Esophagus muscularis mucosa (tissue), 4 donors: ENCODE data around the gene CKS2. TPM values are rescaled to one million over a fixed set of nuclear protein-coding genes. Genes with fewer than 3 reads are reported as not detected.

ENCODE experiments used
- DNase-seq: peaks from one replicate; pipeline ENCODE4 v3.0.0-alpha.2; 2017; ENCODE audit errors: extremely low spot score
- H3K27ac ChIP-seq, 4 donors: fragments of 200-600 bp; sonication (generic); replicated peaks in 1 of 4; 1 replicate in 3 of 4; 2 replicates in 1 of 4; pipeline ENCODE4 v1.5.1; 2016 to 2019; ENCODE audit warnings: mild to moderate bottlenecking in 1 of 4
- H3K27me3 ChIP-seq, 4 donors: fragments of 200-600 bp; sonication (generic); one replicate each; pipeline versions ENCODE4 v1.5.1 to v1.6.0; 2016 to 2019
- H3K36me3 ChIP-seq, 4 donors: fragments of 200-600 bp; sonication (generic); one replicate each; pipeline ENCODE4 v1.5.1; 2016 to 2019
- H3K4me1 ChIP-seq, 4 donors: fragments of 200-600 bp; sonication (generic); one replicate each; pipeline ENCODE4 v1.5.1; 2016 to 2019
- H3K4me3 ChIP-seq, 4 donors: fragments of 200-600 bp; sonication (generic); 1 replicate in 2 of 4; 2 replicates in 2 of 4; pipeline ENCODE4 v1.5.1; 2016 to 2019; ENCODE audit warnings: mild to moderate bottlenecking in 4 of 4, moderate library complexity in 1 of 4
- H3K9me3 ChIP-seq, 4 donors: fragments of 200-600 bp; sonication (generic); 1 replicate in 3 of 4; 2 replicates in 1 of 4; pipeline ENCODE4 v1.5.1; 2016 to 2019
- CTCF ChIP-seq, 3 experiments: fragments of 200-600 bp in 2 of 3; fragments of 450-650 bp in 1 of 3; sonication (generic) in 2 of 3; IDR thresholded peaks; one replicate each; pipeline ENCODE4 v1.5.1; 2017 to 2019; ENCODE audit warnings: antibody characterized with exemption in 3 of 3, mild to moderate bottlenecking in 2 of 3, moderate library complexity in 1 of 3
- EP300 ChIP-seq: sonication (generic); formaldehyde crosslinking; IDR thresholded peaks from one replicate; pipeline ENCODE4 v1.6.1; 2017; ENCODE audit warnings: antibody characterized with exemption
- POLR2A ChIP-seq: fragments of 450-650 bp; IDR thresholded peaks from one replicate; pipeline ENCODE4 v1.6.1; 2017; ENCODE audit warnings: antibody characterized with exemption, moderate library complexity, mild to moderate bottlenecking, low read depth
- POLR2AphosphoS5 ChIP-seq, 2 donors: sonication (generic); formaldehyde crosslinking; IDR thresholded peaks; one replicate each; pipeline ENCODE4 v1.6.1; 2017; ENCODE audit warnings: antibody characterized with exemption in 2 of 2
- WGBS: methylation state at CpG from one replicate; pipeline ENCODE4 v1.1.5; 2018; 5-methylcytosine and 5-hydroxymethylcytosine counted together
- intact Hi-C: fragments of 100-400 bp; cut with DNase I; formaldehyde crosslinking; loops from one replicate; pipeline ENCODE4 v1.15.1; 2023
- total RNA-seq, 4 donors: library from RNA; depleted of rRNA; stranded (reverse); fragments of >200 nt; gene quantifications; one replicate each; pipeline versions ENCODE4 v1.1.0 to v1.2.1, GENCODE V29; 2016

The CKS2 gene
- total RNA-seq, 4 donors from 2014 or later: 2.0 to 10.3 (median 6.0) TPM

GRCh38 chr9:89315482-89315881 lies 4.5 kb downstream of the CKS2 start:
- intact Hi-C loops: no loop called here
- Histone ChIP-seq H3K4me1 (peaks cover 31 to 44% (median 38%) of the 10 kb centered on the region in 4 donors), H3K9me3 (no peaks in the 10 kb centered on the region), H3K4me3 (no peak overlapping the region), H3K36me3 (no peaks in the 10 kb centered on the region), H3K27ac (no peak overlapping the region), H3K27me3 (no peaks in the 10 kb centered on the region)
- TF ChIP-seq POLR2A (no peak), EP300 (no peak), CTCF (IDR thresholded peaks at IDR 0.05) (no peak), POLR2AphosphoS5 (IDR thresholded peaks at IDR 0.05) (no peak)
- DNase-seq: no peak

- 80% methylated on average over 4 of the region's 4 CpGs for WGBS
- Histone ChIP-seq H3K4me3 (peak overlapping the region in 1 of 4 donors; percentile 90), H3K36me3 (peaks cover 0 to 4% (median 0%) of the 10 kb centered on the region in 4 donors), H3K27ac (peak overlapping the region in 3 of 4 donors; percentile 97 to 100 (median 99)), H3K27me3 (no peaks in the 10 kb centered on the region), H3K9me3 (no peaks in the 10 kb centered on the region), H3K4me1 (peaks cover 26 to 49% (median 40%) of the 10 kb centered on the region in 4 donors)
- TF ChIP-seq CTCF (IDR thresholded peaks at IDR 0.05) (no peak), EP300 (no peak), POLR2A (no peak), POLR2AphosphoS5 (IDR thresholded peaks at IDR 0.05) (no peak)
- intact Hi-C loops: no loop called here
- no peak for DNase-seq
These were observed 6.3 kb downstream of the CKS2 start for GRCh38 chr9:89317282-89317681.

GRCh38 chr9:89318123-89319014 lies 7.4 kb downstream of the CKS2 start, which contains the start of gene SECISBP2:
Gene SECISBP2, plus strand, starts transcription at chr9:89318500. Its CDS starts 77 bp downstream, at chr9:89318577.
- 1% methylated on average over 29 of the region's 91 CpGs for WGBS
- no peaks in the 10 kb centered on the region for H3K9me3 ChIP-seq
- peak within 1 kb of the TSS; percentile 97 to 100 (median 99) for H3K27ac ChIP-seq
- peaks cover 0 to 5% (median 0%) of the 10 kb centered on the region in 4 donors for H3K36me3 ChIP-seq
- peak; percentile 98 for DNase-seq
- TF ChIP-seq POLR2AphosphoS5 (IDR thresholded peaks at IDR 0.05) (peak; percentile 98), EP300 (no peak), POLR2A (peak; percentile 93), CTCF (IDR thresholded peaks at IDR 0.05) (peak; percentile 63 to 73 (median 72))
- H3K4me3 ChIP-seq: peak within 1 kb of the TSS; percentile 70 to 90 (median 82)
- intact Hi-C loops: loop anchor here (2.0 kb wide), 1 partner anchor 230 kb away; no protein-coding TSS in a partner anchor
- no peaks in the 10 kb centered on the region for H3K27me3 ChIP-seq
- peaks cover 26 to 56% (median 46%) of the 10 kb centered on the region in 4 donors for H3K4me1 ChIP-seq

- Histone ChIP-seq H3K4me3 (peak overlapping the region; percentile 70 to 90 (median 82)), H3K27me3 (no peaks in the 10 kb centered on the region), H3K27ac (peak overlapping the region; percentile 97 to 100 (median 99)), H3K4me1 (peaks cover 31 to 64% (median 54%) of the 10 kb centered on the region in 4 donors), H3K36me3 (peaks cover 0 to 12% (median 0%) of the 10 kb centered on the region in 4 donors), H3K9me3 (no peaks in the 10 kb centered on the region)
- no peak for DNase-seq
- TF ChIP-seq POLR2AphosphoS5 (IDR thresholded peaks at IDR 0.05): no peak
- no peak for TF ChIP-seq CTCF (IDR thresholded peaks at IDR 0.05)
- TF ChIP-seq EP300: no peak
- no peak for TF ChIP-seq POLR2A
- intact Hi-C loops: loop anchor here (2.0 kb wide), 1 partner anchor 230 kb away; no protein-coding TSS in a partner anchor
- 2% methylated on average over 13 of the region's 13 CpGs for WGBS
These were observed 8.3 kb downstream of the CKS2 start for GRCh38 chr9:89319015-89319905.
